Activated CD4-positive, alpha-beta T cell treated with anti-CD3 and anti-CD28 coated beads for 1 hour (primary cell): ENCODE measurements around the gene CCT6B.
"Not testable (repeated sequence)": the region's sequence is repeated elsewhere in the genome, so short reads cannot be mapped to it uniquely, and the experiment has no call there.

Experiments used
- DNase-seq: peaks from one replicate; pipeline ENCODE4 v3.0.0-alpha.2; 2020

Gene CCT6B, protein sequence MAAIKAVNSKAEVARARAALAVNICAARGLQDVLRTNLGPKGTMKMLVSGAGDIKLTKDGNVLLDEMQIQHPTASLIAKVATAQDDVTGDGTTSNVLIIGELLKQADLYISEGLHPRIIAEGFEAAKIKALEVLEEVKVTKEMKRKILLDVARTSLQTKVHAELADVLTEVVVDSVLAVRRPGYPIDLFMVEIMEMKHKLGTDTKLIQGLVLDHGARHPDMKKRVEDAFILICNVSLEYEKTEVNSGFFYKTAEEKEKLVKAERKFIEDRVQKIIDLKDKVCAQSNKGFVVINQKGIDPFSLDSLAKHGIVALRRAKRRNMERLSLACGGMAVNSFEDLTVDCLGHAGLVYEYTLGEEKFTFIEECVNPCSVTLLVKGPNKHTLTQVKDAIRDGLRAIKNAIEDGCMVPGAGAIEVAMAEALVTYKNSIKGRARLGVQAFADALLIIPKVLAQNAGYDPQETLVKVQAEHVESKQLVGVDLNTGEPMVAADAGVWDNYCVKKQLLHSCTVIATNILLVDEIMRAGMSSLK

DNA sequence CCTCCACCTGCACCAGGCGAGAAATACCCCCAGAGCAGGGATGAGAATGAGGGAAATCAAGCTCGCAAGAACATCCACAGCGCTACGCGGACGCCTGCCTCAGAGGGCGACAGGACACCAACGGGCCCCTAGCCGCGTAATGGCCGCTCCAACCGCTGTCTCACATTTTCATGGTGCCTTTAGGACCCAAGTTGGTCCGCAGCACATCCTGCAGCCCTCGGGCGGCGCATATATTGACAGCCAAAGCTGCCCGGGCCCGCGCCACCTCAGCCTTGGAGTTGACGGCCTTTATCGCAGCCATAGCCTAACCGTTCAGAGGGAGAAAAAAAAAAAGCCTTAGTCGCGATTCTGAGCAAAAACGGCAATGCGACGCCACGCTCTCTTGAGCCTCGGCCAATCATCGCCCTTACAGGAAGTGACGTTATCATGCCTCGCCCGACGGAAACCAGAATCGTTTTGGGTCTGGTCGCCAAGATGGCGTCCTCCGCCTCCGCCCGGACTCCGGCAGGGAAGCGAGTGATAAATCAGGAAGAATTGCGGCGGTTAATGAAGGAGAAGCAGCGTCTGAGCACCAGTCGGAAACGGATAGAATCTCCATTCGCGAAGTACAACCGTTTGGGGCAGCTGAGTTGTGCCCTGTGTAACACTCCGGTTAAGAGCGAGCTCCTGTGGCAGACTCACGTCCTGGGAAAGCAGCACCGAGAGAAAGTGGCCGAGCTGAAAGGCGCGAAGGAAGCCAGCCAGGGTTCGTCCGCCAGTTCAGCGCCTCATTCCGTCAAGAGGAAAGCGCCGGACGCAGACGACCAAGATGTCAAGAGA lies at the start of gene CCT6B, which contains the start of gene ZNF830:
Gene CCT6B, minus strand, starts transcription at position 368 of the 819 bp plus-strand sequence. Its CDS starts 67 bp downstream, at position 301.
Gene ZNF830, plus strand, starts transcription at position 448 of the 819 bp plus-strand sequence. Its CDS starts 27 bp downstream, at position 475.
- DNase-seq: peak; percentile 84

DNA sequence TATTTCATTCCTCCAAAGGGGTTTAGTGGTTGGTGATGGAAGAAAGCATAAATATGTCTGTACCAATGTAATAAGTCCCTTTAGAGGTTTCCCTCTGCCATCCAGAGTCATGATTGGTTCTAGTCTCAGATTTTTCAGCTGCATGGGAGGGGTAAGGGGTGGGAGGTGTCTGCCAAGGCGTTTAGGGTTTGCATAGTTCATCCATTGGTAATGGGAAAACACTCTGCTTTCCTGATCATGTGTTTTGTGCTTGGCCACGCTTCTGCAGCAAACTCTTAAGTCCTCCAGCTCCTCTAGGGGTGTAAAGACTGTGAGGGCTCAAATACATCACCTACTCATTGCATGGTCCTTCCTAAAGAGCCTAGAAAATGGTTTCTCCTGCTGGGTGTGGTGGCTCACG lies 48.8 kb upstream of the CCT6B start:
- DNase-seq: no peak

DNA sequence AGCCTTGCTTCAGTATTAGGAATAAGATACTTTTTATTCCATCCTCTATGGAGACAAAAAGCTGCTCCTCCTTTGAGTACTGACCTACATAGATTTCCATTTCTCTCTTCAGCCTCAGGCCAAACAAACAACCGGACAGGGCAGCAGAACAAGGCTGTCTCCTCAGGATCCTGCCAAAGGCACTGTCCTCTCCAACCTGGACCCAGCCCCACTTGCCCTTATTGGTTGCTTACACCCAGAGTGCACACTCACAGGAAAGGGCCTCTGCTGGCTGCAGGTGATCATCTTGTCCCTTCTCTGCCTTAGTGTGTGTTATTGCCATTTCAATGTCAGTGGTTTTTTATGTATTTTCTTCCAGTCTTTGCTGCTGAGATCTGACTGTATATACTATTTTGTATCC lies 45.7 kb upstream of the CCT6B start:
- no peak for DNase-seq

DNA sequence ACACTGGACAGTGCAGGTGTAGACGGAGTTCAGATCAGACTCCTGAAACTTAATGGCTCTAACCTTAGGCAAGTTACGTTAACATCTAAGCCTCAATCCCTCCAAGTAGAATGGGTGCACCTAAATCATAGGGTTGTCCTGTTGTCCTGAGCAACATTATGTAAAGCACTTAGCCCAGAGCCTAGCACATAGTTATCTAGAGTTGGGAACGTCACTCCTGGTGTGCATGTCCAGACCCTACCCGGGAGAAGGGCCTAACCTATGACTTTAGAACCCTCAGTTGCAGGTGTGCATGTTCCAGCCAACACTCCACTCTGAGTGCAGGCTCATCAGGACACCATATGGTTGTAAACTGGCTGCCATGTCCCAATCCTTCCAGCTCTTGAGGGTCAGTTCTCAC lies 45.1 kb upstream of the CCT6B start:
- DNase-seq: no peak

DNA sequence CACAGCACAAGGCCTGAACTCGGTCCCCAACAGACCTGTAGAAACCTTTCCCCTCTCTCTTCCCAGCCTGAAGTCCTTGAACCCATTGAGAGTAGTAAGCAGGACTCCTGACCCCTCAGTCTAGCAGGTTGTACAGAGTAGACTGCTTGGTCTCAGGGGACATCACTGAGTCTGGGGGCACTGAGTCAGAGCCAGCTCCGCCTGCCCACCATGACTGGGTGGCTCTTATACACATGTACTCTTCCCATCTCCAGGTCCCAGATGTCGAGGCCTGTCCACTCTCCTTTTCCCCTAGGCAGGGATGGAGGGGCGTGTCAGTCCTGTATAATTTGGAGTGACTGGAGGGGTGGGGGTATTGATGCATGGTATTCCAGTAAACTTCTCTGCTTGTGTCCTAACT lies 42.5 kb upstream of the CCT6B start:
- no peak for DNase-seq

DNA sequence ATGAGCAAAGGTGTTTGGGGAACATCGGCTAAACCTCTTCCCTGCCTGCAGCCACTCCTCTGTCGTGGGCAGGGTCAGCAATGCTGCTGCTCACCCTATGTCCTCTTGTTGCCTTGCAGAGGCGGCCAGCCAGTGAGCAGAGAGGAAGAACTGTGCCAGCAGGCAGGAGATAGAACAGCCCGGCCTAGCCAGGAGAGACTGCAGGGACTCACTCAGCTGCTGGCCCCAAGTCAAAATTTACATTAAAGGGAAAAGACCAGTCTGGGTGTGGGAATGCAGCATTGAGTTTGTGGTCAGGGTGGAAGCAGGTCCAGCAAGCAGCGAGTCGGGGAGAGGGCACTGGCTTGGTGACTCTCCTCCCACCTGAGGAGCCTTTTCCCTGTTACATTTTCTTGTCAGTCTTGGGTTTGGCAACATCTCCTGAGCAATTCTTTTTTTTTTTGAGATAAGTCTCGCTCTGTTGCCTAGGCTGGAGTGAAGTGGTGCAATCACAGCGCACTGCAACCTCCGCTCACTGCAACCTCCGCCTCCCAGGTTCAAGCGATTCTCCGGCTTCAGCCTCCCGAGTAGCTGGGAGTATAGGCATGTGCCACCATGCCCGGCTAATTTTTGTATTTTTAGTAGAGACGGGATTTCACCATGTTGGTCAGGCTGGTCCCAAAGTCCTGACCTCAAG lies 41.8 kb upstream of the CCT6B start:
- no peak for DNase-seq

DNA sequence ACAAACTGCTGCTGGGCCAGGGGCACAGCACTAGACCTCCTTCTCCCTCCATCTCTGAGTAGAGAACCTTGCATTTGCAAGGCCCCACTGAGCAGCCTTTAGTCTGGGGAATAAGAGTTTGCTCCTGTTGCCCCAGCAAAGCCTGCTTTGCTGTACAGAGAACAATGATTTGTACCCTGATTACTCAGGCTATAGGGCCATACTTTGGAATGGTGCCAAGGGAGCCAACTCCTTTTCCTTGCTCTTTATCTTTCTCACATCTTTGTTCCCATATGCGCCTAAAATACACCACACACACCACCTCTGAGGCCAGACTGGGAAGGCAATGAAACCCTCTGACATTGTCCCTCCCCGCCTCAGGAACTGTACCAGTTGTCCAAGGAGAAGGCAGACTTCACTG lies 40.3 kb upstream of the CCT6B start:
- no peak for DNase-seq

DNA sequence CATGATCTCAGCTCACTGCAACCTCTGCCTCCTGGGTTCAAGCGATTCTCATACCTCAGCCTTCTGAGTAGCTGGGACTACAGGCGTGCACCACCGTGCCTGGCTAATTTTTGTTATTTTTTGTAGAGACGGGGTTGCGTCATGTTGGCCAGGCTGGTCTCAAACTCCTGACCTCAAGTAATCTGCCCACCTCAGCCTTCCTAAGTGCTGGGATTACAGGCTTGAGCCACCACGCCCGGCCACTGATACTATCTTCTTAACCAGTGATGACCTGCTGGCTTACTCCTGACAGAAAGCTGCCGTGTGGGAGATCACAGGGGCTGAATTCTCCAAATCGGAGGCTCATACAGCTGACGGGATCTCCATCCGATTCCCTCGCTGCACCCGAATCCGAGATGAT lies 39.7 kb upstream of the CCT6B start:
- DNase-seq: not testable (repeated sequence)

DNA sequence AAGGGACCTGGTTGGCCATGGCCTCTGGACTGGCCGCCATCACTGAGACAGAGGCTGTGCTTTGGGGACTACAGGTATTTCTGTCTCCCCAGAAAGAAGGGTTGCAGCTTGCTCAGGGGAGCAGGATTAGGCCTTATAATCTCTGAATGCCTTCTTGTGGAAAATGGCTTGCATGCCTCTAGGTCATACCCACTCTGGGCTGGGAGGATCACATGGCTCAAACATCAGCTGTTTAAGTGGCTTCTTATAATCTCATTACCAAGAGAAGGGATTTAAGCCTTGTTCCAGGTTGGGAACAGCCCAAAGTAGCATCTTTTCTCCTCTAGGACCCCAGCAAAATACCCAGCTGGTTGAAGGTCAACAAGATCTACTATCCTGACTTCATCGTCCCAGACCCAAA lies 38.2 kb upstream of the CCT6B start:
- DNase-seq: no peak

DNA sequence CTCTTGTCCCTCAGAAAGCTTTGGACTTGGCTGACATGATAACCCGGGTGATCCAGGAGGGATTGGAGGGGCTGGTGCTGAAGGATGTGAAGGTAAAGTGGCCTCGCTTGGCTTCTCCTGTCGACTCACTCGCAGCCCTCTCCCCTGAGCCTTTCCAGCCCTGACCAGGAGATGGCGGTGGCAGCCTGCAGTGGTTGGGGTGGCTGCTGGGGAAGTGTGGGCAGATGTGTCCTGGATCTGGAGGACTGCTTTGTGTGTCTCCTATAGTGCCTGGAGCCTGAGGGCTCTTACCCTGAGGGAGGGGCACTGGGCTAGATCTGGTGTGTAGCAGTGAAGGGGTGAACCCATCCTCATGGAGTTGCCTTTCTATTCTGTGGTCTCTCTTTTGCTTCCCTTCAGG lies 36.9 kb upstream of the CCT6B start:
- peak; percentile 74 for DNase-seq

DNA sequence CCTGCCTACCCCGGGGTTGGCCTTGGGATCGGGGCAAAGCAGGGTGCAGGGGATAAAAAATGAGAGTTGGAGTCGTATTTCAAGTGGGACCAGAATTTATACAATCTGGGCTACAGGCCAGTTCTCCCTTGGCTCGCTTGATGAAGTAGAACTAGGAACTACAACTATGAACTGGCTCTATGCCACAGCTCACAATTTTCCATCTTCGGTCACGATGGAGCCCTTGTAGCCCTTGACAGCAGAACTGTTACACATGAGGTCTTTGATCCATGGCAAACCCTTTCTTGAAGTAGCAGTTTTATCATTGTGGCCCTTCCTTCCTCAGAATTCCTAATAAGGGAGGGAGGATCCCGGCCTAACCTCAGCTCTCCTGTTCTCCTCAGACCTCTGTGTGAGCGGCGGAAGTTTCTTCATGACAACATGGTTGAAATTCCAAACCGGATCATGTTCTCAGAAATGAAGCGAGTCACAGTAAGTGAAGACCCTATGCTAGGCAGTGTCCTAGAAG lies 36.1 kb upstream of the CCT6B start:
- DNase-seq: no peak

DNA sequence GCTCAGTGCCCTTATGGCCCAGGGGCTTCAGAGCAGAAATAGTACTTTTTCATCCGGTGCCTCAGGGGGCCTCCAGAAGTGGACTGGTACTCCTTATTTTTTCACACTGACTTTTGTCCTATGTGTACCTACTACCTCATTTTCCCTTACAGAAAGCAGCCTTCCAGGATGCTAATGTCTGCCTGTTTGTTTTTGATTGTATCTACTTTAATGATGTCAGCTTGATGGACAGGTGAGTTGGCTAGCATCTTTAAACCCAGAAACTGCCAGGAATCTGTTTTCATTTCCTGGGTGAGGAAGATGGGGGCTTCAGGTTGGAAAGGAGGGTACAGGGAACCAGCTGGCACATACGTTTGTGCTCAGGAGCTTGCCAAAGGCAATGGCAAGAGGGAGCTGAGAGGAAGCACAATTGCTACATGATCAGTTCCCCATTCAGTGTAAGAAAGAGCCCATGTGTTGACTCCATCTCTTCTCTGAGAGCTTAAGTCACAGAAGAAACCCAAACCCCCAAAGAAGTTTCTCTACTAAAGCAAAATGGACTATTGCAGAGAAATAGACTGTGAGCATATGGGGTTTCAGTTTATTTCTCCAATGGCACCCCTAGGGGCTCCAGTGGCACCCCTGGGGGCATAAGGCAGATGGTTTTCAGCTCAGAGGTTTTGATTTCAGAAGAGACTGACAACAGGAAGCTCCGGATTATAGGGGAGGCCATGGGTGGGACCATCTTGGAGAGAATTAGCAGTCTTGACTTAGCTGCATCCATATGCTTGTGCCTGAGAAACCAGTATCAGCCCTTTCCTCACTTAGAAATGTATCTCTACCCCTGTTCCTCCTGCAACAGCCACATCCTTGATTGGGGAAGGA lies 35.4 kb upstream of the CCT6B start:
- DNase-seq: no peak

DNA sequence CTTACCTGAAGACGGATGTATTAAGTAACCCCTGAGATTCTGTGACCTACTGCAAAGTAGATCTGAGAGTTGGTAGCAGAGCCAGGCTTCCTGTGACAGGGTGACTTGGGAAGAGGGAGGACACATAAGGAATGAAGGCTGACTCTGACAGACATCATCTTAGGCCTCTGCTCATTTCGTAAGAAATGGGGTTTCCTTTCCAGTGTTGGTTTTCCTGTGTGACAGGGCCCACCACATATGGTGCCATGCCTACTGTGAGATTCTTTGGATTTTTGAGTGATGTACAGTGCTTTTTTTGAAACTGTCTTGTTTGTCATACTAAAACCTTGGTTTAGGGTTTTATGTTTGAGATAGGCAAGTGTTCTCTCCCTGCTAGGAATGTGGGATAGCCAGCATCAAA lies 31.8 kb upstream of the CCT6B start:
- no peak for DNase-seq

DNA sequence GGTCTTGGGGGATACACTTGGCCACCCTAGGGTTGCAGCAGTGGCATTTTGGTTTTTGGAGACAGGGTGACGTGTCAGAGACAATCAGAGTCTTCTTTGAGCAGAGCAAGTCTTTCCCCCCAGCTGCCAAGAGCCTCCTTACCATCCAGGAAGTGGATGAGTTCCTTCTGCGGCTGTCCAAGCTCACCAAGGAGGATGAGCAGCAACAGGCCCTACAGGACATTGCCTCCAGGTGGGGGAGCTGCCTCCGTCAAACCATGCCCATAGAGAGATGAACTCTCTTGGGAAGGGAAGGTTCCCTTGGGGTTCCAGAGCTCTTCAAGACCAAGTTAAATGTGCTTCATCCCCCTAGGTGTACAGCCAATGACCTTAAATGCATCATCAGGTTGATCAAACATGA lies 30.3 kb upstream of the CCT6B start:
- no peak for DNase-seq

DNA sequence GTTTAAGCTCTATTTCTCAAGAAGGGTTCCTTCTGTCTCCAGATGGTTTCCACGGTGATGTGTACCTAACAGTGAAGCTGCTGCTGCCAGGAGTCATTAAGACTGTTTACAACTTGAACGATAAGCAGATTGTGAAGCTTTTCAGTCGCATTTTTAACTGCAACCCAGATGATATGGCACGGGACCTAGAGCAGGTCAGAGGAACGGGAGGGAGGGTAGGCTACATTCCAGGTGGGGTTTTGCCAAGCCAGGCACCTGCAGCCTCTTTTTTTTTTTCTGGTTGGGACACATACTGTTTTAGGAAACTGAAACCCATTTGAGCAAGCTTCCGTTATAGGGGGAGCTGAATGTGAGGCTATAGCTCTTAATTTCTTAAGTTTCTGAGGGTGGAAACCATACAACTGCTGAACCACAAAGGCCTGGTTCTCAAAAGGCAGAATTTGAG lies 29.7 kb upstream of the CCT6B start:
- DNase-seq: no peak

DNA sequence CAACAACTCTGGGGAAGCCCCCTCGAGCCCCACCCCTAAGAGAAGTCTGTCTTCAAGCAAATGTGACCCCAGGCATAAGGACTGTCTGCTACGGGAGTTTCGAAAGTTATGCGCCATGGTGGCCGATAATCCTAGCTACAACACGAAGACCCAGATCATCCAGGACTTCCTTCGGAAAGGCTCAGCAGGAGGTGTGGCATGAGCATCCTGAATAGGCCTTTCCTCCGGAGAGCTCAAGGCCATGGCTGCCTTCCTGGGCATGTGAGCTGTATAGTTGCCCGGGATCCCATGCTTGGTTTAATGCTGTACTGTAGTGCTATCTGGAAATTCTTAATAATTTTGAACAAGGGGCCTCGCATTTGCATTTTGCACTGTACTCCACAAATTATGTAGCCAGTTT lies 28.2 kb upstream of the CCT6B start:
- DNase-seq: no peak

DNA sequence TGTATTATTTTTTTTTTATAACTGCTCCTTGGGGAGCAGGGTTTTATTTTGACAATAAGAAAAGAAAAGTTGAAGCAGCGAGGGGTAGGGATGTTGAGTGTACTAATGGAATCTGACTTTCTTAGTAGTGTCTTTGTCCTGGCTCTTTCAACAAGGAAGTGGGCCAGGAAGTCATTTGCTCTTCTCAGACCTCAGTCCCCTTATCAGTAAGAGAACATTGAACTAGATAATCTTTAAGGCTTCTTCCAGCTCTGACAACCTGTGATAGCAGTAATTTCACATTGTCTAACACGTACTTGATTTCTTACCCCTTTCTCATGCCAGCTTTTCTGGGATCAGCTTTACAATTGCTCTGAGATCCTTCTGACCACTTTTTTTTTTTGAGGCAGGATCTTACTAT lies 27.4 kb upstream of the CCT6B start:
- no peak for DNase-seq

DNA sequence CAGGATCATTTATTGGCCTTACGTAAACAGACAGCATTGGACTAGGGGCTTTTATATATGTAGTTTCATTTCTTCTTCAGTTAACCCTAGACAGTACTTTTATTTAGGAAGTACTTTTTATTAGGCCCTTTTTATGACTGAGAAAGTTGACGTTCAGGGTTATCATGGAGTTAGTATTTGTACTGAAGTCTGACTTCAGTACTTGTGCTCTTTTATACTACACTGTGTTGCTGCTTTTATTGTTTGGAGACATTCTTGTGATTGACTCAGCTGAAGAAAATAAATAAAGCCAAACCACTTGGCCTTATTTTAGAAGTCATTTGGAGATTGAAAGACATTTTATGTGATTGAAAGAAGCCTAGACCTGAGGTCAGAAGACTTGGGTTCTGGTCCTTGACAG lies 26.0 kb upstream of the CCT6B start:
- DNase-seq: no peak

DNA sequence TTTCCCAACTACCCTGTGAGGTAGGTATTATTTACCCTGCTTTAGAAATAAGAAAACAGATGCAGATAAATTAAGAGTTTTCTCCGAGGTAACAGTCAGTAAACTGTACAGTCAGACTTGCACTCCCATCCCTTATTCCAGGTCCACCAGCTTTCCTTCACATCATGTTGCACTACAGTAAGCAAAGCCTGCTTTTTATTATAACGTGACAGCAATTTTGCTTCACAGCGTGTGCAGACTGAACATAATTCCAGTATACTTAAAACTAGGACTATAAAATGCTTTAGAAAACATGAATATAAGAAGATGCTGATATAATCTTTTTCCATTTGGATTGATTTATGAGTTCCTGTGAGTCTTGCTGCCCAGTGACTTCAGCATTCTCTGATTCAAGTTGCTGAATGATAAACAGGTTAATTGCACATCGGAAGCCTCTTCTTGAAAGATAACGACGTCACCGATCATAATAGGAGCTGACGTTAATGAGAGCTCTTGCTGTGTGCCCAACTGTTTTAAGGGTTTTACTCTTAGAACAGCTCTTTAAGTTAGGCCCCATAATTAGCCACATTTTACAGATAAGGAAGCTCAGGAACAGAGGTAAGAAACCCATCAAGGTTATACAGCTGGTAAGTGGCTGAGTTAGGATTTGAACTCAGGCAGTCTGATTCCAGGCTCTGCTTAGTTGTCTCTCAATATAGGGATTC lies 20.4 kb upstream of the CCT6B start:
- DNase-seq: no peak

DNA sequence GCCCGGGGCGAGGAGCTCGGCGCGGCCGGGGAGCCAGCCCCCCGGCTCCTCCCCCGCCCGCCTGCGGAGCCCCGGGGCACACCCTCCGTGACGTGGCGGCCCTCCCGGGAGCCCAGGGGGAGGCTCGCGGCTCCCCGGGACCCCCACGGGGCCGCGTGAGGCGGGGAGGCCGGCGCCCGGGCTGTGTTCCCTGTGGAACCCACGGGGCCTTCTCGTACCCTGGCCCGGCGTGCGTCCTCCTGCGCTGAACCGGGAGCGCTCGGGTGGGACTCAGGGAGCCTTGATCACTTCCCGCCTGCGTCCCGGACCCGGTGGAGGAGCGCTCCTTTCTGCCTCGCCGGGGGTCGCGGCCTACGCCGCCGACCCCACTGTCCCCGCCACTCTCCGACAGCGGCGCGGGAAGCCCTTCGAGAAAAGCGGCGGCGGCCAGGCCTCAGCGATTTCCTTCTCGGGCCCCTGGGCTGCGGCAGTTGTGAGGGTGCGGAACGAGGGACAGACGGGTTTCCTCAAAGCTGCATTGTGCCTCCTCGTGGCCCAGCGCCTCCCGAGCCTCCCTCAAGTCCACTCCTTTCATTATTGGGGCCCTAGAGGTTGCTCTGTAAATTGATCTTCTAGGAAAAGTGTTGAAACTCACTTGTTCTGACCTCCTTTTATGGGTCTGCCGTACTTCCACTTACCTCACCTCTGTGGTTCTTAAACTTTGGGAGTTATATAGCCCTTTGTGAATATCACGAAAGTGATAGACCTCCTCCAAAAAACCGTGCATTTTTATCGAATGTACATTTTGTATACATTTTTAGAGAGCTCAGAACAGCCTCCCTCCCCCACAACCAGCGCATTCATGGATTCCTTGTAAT lies 19.6 kb upstream of the CCT6B start:
- DNase-seq: peak; percentile 56
